Activated CD4-positive, alpha-beta T cell treated with anti-CD3 and anti-CD28 coated beads for 48 hours (primary cell): ENCODE data around the gene HOXD10.

Experiments
- DNase-seq: peaks from one replicate; pipeline ENCODE4 v3.0.0-alpha.2; 2020

HOXD10 gene

DNA sequence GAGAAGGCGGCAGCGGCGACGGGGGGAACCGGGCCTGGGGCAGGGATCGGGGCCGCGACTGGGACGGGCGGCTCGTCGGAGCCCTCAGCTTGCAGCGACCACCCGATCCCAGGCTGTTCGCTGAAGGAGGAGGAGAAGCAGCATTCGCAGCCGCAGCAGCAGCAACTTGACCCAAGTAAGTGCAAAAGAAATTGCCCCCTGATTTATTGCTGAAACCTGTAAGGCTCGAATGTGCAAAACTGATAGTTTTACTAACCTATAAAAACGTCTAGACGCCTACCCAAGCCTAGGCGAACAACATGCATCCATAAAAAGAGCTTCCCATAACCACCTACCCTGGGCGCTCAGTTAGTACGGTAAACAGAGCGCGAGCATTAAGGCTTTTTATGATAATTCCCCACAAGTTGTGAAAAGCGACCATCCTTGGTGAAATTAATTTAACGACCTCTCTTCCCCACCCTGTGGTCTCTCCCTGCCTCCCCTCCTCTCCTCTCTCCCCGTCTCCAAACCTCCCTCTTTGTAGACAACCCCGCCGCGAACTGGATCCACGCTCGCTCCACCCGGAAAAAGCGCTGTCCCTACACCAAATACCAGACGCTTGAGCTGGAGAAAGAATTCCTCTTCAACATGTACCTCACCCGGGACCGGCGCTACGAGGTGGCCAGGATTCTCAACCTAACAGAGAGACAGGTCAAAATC, 7.0 kb downstream of the HOXD10 start:
- no peak for DNase-seq

DNA sequence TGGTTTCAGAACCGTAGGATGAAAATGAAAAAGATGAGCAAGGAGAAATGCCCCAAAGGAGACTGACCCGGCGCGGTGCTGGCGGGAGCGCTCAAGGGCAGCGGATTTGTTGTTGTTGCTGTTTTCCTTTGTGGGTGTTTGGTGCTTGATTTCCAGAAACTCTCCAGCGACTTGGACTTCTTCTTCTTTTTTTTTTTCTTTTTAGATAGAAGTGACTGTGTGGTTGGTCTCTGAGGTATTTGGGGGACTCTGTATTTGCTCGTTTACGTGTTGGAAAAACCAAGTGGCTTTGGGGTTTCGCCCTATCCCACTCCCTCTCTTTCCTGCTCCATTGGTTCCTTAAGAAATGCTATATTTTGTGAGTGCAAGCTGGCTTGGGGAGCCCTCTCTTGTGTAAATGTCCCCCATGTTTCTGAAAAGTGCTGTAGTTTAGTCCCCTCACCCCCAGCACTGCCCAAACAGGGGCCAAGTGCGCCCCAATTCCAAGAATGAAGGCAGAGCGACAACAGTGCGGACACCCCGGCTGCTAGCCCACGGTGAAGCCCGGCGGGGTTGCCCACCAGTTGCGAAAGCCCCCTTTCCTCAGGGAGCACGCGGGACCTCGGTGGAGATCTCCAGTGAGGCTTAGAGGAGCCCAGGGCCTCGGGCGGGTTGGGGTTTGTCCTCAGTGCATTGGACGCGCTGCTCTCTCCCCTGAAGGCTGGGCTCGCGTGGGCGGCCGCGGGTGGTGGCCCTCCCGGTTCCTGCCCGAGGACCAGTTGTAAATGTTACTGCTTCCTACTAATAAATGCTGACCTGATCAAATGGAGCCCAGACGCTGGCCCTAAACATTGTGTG, 7.8 kb downstream of the HOXD10 start:
- DNase-seq: no peak

DNA sequence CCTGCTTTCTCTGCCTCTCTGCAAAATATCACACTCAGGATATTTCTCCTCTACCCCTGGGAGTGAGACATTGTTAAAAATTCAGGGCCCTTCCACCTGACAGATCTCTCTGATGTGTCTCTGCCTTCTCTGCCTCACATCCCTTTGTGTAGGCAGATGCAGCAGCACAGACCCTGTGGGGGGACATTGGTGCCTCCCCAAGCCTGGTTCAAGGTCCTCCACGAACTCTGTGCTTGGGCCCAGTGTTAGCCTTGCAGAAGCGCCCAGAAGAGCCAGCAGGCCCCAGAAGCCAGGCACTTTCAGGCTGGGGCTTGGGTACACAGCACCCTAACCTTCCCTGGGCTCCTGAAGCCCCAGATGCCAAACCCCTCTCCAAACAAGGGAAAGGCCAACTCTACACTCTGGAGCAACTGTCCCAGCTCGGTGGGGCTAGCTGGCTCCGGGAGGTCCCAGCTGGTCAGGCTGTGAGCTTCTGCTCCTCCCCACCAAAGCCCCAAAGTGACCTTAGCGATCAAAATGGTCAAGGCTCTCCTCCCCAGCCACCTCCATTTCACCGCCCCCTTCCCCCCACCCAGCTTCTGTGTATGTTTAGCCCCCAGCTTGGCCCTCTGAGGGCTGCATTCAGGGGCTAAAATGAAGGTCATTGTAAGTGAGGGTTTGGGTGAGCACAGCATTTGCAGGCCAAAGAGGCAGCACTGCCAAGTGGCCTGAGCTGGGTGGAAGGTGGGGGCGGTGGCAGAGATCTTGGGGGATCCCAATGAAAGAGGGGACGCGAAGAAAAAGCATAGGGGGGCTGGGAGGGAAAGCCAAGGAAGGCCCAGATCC, 8.6 kb downstream of the HOXD10 start:
- DNase-seq: no peak

DNA sequence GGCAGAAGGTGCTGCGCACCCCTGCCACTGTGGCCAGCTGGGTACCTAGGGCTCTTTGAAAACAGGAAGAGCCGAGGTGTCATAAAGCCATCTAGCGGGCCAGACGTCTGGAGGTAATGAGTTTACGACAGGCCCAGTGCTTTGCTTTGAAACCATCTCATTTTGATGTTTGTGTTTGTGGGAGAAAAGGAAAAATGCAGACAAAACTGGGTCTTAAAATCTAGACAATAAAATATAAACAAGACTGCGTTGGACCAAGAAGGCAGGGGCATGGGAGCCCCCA, 9.1 kb downstream of the HOXD10 start:
- DNase-seq: no peak

DNA sequence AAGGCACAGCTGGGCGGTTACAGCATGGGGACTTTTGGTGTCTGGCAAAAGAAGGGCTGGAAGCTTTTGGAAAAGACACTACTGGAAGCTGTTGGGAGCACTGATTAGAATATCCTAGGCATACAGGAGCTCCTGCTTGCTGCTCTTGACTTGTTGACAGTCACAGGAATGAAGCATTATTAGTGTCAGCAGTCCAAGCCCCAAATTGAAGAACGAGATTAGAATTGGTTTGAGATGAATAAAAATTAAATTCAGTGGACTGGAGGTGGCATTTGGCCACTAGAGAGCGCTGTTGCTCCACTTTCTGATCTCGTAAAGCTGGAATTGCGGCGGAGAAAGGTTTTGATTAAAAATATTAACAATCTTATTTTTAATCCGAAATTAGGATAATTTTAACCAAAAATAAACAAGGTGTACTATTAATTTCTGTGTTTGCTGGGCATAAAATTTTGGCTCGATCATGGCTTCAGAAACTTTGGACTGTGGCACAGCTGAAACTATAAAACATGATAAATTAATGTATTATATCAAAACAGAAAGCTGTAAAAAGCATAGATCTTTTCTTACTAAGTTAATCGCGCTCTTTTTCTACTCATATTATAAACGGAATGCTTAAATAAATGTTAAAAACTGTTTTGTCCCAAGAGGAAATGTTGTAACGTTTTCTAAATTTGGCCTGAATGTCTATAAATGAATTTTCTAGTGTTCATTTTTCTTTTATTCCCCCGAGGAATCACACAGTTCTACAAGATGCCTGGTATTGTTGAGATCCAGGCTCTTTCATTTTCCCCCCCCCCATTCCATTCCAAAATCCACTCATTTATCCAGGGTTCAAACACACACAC, 10.6 kb downstream of the HOXD10 start:
- peak; percentile 74 for DNase-seq

DNA sequence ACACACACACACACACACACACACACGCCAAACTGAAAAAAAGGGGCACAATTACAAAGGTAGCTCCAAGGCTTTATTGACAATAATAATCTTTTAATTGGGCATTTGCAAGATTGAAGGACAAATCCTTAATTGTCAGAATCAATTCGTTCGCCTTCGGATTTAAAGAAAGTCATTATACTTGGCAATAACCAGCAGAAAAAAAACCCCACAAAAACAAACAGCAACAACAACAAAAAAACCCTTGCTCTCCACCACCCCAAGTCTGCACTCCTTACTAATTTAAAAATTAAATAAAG, 11.1 kb downstream of the HOXD10 start:
- no peak for DNase-seq

DNA sequence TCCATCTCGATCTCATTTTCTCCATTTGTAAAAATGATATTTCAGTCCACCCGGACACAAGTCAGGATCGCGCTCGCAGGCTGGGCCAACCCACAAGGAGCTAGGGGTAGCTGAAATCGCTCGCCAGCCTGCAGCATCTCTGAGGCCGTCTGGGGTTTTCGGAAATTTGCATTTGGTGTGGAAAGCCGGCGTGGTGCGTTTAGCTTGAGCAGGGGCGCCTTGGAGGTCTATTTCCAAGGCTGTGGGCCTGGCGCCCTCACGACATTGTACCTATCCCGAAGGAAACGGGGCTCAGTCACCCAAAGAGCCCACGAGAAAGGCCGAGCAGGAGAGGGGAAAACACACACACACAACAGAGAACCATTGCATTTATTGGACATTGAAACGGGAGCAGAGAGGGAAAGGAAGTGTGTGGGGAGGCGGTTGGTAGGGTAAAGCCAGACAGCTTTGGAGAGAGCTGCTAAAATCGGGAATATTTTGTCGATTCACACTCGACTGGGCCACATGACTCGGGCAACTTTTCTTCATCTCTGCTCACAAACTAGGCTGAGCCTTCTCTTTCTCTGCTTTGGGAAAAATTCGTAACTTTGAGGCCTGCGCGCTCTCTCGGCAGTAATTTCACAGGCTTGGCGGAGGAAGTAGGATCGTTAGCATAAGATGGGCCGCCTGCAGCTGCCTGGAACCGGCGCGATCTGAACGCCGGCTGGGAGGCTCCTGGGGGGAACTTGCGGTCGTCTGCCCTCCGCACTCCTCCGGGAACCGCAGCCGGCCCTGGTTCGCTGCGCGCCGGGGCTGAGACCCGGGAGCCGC, 11.8 kb downstream of the HOXD10 start:
- DNase-seq: no peak

DNA sequence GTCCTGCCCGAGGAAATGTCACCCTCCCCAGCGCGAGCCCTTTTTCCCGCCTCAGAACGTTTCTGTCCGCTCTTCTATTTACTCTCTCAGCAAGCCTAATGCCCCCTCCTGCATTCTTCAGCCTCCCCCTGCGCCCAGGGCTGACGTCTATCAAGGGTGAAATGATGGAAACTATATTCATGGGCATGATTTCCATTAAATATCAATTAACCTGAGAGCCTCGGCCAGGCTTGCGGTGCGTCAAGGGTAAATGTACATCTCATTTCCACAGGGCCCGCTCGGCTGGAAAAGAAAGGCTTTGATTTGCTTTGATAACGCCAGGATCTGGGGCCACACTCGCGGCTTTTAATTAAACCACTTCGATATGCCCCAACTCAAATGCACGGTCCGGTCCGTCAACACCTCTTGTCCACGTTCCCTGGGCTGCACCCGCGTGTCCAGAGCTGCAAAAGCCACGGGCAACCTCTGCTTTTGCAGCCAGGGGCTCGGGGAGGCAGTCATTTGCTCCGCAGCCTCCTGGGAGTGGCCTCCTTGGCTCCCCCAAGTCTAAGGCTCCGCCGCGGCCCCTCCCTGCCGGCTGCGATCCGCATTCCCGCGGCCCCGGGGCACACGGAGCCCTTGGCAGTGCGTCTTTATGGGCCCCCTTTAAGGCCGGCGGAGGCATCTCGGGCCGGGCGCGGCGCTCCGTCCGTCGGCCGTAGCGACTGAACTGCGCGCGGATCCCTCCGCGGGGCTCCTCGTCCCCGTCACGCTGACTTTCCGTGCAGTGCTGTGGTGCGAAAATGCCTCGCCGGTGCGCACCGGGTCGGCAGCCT, 12.6 kb downstream of the HOXD10 start, which contains the start of gene HOXD8:
HOXD8 (plus strand) TSS at position 724 of the 815 bp plus-strand sequence. CDS start 662 bp downstream, outside the sequence.
- DNase-seq: no peak

DNA sequence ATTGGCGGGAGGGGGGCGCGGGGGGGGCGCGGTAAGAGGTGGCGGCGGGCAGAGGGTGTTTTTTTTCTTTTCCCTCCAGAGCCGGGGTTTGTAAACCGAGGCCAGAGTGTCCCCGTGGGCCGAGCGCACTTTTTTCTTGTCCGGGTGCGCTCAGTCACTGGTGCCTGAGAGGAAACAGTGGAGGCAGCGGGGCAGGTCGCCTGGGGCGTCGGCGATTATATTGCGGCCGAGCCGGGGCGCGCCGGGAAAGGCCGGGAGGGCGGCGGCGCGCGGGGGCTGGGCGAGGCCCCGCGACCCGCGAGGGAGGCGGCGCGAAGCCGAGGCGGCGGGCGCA, 13.2 kb downstream of the HOXD10 start:
- no peak for DNase-seq

DNA sequence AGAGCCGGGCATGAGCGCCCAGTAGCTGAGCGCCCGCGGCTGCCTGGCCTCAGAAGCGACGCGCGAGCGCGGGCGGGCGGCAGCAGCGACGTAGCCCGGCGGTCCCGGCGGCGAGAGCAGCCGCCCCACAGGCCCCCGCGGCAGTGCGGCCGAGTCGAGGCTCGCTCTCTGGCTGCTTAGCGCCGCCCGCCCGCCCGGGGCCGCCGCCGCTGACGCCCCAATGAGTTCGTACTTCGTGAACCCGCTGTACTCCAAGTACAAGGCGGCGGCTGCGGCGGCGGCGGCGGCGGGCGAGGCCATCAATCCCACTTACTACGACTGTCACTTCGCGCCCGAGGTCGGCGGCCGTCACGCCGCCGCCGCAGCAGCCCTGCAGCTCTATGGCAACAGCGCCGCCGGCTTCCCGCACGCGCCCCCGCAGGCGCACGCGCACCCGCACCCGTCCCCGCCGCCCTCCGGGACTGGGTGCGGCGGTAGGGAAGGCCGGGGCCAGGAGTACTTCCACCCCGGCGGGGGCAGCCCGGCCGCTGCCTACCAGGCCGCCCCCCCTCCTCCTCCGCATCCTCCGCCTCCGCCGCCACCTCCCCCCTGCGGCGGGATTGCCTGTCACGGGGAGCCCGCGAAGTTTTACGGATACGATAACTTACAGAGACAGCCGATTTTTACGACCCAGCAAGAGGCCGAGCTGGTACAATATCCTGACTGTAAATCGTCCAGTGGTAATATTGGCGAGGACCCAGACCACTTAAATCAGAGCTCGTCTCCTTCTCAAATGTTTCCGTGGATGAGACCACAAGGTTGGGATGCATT, 13.8 kb downstream of the HOXD10 start:
- DNase-seq: no peak

DNA sequence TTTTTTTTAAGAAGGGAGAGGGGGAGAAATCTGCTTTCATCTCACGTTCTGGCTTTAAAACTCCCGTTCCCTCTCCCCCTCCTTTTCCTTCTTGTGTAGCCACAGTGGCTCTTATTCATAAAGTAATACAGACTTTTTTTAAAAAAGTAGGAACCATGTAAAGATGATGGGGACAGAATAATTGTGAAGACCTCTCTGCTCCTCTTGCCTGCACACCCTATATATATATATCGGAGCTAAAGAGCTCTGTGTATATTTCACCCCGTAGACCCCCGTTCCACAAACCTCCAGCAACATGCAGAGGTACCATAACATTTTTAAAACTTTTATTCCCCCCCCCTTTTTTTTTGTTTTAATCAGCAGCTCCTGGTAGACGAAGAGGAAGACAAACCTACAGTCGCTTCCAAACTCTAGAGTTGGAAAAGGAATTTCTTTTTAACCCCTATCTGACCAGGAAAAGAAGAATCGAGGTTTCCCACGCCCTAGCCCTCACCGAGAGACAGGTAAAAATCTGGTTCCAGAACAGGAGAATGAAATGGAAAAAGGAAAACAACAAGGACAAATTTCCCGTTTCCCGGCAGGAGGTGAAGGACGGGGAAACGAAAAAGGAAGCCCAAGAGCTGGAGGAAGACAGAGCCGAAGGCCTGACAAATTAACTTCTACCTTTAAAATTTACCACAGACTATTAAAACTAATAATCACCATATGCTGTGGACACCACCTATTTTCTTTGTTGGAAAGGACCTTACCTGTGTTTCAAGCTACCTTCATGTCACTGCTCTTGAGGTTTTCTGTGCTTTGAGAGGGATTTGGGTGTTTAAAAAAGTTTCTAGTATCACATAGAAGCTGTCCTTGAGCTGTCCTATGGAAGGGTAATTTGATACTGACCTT, 14.6 kb downstream of the HOXD10 start:
- no peak for DNase-seq

DNA sequence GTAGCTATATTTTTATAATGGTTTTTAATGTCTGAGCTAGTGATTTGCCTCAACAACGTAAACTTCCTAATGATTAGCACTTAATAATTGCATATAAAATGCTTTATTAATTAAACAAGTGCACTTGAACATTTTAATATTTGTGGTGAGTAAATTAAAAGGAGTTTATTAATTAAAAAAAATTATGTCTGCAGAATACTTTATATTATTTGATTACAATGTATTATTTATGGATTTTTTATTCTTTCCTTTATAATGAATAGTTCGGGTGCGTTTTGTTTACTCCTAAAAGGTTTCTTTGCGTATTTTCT, 15.2 kb downstream of the HOXD10 start:
- no peak for DNase-seq

DNA sequence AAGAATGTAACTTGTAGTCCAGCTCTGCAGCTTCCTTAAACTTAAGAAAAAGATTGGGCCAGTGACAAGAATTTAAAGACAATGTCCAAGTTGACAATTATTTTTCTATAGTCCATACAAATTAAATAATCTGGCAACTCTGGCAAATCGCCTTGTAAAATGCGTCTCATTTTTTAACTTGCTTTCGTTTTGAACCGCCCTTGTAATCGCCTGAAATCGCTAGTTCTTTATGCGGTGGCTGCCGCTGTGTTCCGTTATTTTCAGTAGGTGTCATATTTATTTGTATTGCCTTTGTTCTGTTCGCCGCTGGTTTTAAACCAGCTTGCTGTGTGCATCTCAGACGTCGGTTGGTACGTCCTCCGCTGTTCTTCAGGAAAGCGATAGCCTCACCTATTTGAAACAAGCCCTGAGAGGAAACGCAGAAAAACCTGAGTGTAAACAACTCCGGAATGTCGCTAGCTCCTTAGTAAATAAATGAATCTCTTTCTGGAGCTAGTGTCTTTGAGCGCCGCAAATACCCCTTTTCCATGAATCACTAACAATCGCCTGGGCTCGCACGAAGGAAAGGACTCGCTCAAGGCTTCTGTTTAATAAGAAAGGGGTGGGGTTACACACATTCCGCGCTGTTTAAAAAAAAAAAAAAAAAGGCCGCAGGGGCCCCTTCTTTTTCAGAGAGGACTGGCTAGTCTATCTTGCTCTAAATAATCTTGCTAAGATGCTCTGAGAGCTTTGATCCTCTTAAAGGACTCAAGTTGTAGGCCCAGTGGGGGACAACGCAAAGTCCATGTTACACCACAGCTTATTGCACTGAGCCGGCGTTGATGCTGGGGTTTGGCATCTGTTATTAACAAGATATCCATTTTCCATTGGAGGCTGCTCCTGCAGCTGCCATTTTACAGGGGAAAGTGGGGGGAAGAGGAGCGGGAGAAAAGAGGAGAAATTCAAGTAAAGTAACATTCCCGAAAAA, 15.9 kb downstream of the HOXD10 start:
- DNase-seq: no peak

DNA sequence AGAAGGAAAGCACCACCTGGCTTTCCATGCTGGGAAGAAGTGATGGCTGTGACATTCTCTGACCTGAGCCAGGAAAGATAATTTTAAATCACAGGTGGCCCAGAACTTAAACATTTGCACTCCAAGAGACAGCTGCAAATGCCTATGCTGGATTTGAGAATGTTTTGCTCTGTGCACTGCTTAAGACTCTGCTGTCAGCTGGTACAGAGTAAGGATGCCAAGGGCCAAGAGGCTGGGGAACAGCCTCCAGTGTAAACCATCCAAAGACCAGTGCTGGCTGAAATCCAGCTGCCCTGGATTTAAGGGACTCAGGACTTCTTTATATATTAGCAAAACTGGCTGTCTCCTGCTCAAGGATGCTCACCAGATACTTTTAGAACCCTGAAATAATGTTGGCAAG, 16.8 kb downstream of the HOXD10 start:
- DNase-seq: no peak

DNA sequence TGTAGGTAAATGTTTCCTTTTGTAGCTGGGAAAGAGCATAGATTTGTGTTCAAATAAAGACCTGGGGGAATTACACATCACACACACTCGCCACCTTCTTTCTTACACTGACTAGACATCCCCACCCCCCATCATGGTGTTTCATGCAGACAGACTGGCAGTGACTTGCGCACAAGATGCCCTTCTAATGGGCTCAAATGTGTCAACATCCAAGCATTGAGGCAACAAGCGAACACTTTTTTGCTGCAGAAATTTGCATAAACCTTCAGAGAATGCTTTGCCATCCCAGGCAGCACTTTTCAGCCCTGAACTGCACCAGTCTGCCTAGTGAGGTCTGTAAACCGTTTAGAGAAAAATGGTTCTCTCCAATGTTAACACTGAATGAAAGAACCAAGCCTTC, 17.5 kb downstream of the HOXD10 start:
- no peak for DNase-seq

DNA sequence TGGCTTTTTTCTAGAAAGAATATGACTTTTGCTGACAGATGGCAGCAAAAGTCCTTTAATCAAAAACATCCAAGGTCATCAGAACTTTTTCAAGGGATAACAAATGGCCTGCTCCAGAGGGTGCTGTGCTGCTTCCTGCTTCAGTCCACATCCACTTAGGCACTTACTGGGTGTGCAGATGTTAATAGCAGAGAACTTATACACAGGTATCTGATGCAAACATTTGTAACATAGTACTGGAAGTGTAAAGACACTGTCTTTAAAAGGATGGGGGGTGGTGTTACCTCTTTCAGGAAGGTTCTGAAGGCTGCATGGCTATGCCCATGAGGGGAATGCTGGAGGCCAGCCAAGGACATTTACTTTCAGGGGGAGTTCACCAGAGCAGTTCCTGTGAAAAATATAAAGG, 18.5 kb downstream of the HOXD10 start:
- no peak for DNase-seq

DNA sequence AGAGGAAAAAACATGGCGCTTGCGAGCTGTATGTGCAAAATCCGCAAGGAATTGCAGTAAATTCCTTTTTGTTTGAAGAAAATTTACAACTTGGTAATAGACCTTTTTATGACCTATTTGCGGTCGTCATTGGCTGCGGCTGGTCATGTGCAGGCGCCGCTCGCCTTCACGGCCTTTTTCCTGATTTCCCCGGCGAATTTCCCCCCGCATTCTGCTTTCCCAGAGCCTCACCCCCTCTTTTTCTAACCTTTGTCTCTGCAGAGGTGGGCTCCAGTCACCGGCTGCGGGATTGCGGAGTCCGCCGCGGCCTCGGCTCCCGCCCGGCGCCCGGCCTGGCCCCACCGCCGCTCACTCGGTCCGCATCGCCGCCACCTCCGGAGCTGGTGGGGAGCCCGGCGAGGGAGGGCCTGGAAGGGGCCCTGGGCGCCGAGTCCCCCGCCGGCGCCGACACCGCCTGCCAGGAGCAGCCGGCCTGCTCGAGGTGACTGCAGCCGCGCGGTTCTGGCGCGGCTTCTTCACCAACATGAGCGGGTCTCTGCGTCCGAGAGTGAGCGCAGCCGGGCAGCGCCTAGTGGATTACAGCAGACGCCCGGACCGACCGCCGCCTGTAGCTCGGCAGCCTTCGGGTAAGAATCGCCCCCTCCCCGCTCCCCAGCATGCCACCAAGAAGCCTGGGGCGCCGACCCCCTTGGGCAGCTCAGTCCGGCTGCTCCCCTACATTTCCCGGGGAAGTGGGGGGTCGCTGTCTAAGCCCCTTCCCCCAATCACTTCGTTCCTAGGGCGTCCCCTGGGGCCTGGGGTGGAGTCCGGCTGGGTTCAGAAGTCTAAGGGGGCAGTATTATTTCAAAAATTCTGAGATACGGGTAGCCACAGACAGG, 20.0 kb downstream of the HOXD10 start:
- DNase-seq: no peak
